ENCODE measurements around the gene RNF208. TPM values are rescaled to one million over a fixed set of nuclear protein-coding genes. Genes with fewer than 3 reads are reported as not detected.

Gene RNF208
- total and polyA plus RNA-seq, 2 donors (not counting 3 experiments of a cell fraction or from before 2014, with no cell fraction given): 1.3 to 4.8 TPM

DNA sequence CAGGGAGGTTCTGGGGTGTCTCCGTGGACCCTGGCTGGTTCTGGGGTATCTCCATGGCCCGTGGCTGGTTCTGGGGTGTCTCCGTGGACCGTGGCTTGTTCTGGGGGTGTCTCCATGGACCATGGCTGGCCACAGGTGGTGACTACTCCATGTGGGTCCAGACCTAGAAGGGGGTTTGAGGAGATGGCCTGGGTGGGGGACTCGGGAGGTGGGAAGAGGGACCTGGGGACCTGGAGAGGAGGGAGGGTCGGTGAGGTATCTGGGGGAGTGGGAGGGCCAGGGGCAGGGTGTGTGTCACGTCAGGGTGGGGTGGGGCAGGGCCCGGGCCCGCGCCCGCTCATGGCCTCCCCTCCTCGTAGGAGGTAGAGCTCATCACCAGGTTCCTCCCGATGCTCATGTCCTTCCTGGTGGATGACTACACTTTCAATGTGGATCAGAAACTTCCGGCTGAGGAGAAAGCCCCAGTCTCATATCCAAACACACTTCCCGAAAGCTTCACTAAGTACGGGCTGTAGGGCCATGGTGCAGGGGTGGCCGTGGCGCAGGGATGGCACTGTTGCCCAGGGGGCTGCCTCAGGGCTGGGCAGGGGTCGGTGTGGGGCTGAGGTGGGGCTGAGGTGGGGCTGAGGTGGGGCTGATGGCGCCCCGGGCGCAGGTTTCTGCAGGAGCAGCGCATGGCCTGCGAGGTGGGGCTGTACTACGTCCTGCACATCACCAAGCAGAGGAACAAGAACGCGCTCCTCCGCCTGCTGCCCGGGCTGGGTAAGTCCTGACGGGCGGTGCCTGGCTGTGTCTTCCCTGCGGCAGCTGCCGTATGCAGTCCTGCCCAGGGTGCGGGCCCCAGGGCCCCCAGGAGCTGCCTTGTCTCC lies 44.8 kb upstream of the RNF208 start:
- POLR2A ChIA-PET: interaction anchor here (1.1 kb wide), 1 partner anchor 26 kb away, joined by 3 read pairs; the partner anchor contains the start of gene TUBB4B
- H3K79me2 ChIP-seq (ENCODE audit: control insufficient read depth, insufficient read depth, low read length): no peaks in the 10 kb centered on the region
- DNase-seq (ENCODE audit: low read depth, low spot score) (no peak), FAIRE-seq (no peak)
- no peaks in the 10 kb centered on the region for H3K9me3 ChIP-seq (replicated peaks; ENCODE audit: control insufficient read depth, insufficient read depth, low read length)
- H3K4me3 ChIP-seq (replicated peaks in 1 of 3; ENCODE audit: insufficient read depth in 1 of 3, low read depth in 1 of 3, low read length in 3 of 3): no peak overlapping the region
- no peak overlapping the region for H3K4me2 ChIP-seq (ENCODE audit: insufficient read depth, low read length)
- CTCF ChIA-PET: interaction anchor here (0.7 kb wide), 1 partner anchor 30 kb away, joined by 3 read pairs; no protein-coding TSS in a partner anchor
- no peaks in the 10 kb centered on the region for H3K9me1 ChIP-seq (replicated peaks; ENCODE audit: control insufficient read depth, extremely low read depth, insufficient read depth, low read length)
- peaks cover 0 to 33% of the 10 kb centered on the region in 2 experiments for H3K36me3 ChIP-seq (ENCODE audit: control insufficient read depth in 2 of 2, extremely low read depth in 1 of 2, insufficient read depth in 2 of 2, low read length in 2 of 2)
- BruUV-seq (replicated peaks): no TSS peak
- H3K4me1 ChIP-seq (ENCODE audit: control insufficient read depth, extremely low read depth, insufficient read depth, low read length): peaks cover 22% of the 10 kb centered on the region
- intact Hi-C loops (cut with micrococcal nuclease) (no loop called here), dilution Hi-C loops (cut with MboI; ENCODE audit: extremely low pct_ligation_motif_present, low sequenced_read_pairs) (no loop called here)
- H4K20me1 ChIP-seq (replicated peaks; ENCODE audit: control insufficient read depth, extremely low read depth, insufficient read depth, low read length): no peaks in the 10 kb centered on the region
- no peak overlapping the region for H3K9ac ChIP-seq (replicated peaks; ENCODE audit: extremely low read depth, insufficient read depth, low read length)
- no peak for TF ChIP-seq GATA2 (IDR thresholded peaks at IDR 0.05; ENCODE audit: insufficient read depth, insufficient read length, low read depth, low read length)
- no peak for TF ChIP-seq EZH2 (IDR thresholded peaks at IDR 0.05; ENCODE audit: borderline replicate concordance, low read depth, low read length, severe bottlenecking)
- no peak for TF ChIP-seq MYC (IDR thresholded peaks at IDR 0.05; ENCODE audit: low read depth, low read length)
- no peak for TF ChIP-seq POLR2AphosphoS5 (IDR thresholded peaks at IDR 0.05; ENCODE audit: insufficient read depth, low read depth, low read length)
- no peak for TF ChIP-seq POLR2A (IDR thresholded peaks at IDR 0.05; ENCODE audit: low read depth, low read length)
- no peak for TF ChIP-seq CTCF (IDR thresholded peaks at IDR 0.05; ENCODE audit: extremely low read depth in 1 of 2, insufficient read depth in 1 of 2, low read depth in 1 of 2, low read length in 2 of 2)
- TF ChIP-seq JUN (IDR thresholded peaks at IDR 0.05; ENCODE audit: borderline replicate concordance, insufficient read depth, insufficient read length, low read depth): no peak
- TF ChIP-seq, protein P1, sequence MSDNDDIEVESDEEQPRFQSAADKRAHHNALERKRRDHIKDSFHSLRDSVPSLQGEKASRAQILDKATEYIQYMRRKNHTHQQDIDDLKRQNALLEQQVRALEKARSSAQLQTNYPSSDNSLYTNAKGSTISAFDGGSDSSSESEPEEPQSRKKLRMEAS (IDR thresholded peaks at IDR 0.05; ENCODE audit: insufficient read depth, insufficient read length): no peak
- TF ChIP-seq FOS (IDR thresholded peaks at IDR 0.05; ENCODE audit: borderline replicate concordance, insufficient read depth, low read length): no peak
- no peak overlapping the region for H3K27ac ChIP-seq (ENCODE audit: insufficient read depth, low read depth, low read length)
- no peak overlapping the region for H2AFZ ChIP-seq (ENCODE audit: low read depth, low read length)
- H3K27me3 ChIP-seq (ENCODE audit: control insufficient read depth in 2 of 2, insufficient read depth in 2 of 2, low read length in 2 of 2): no peaks in the 10 kb centered on the region

All from endothelial cell of umbilical vein (primary cell).